Natural killer cell (primary cell): Measurements from ENCODE around the gene PLEK2. TPM values are rescaled to one million over a fixed set of nuclear protein-coding genes. Genes with fewer than 3 reads are reported as not detected.

Experiments used
- ATAC-seq, 3 donors: fragments of 150-1000 bp in 2 of 3; fragments of 200-7000 bp in 1 of 3; cut with Tn5 transposase; 1 replicate in 1 of 3; 2 replicates in 2 of 3; pipeline ENCODE4 v1.10.0; 2021; ENCODE audit warnings: mild to moderate bottlenecking in 2 of 3, moderate library complexity in 2 of 3
- DNase-seq, 2 donors: peaks; one replicate each; pipeline versions ENCODE4 v3.0.0 to v3.0.0-alpha.2; 2013 to 2021; ENCODE audit warnings: mixed read lengths in 1 of 2
- H3K27ac ChIP-seq: one replicate; pipeline ENCODE4 v1.5.1; 2013; ENCODE audit warnings: mild to moderate bottlenecking, low read length
- H3K27me3 ChIP-seq: one replicate; pipeline ENCODE4 v1.6.1; 2013; ENCODE audit warnings: low read length; ENCODE audit not compliant: control insufficient read depth, insufficient read depth
- H3K36me3 ChIP-seq: one replicate; pipeline ENCODE4 v1.6.1; 2013; ENCODE audit warnings: low read length; ENCODE audit not compliant: control insufficient read depth, insufficient read depth
- H3K4me1 ChIP-seq: one replicate; pipeline ENCODE4 v1.6.1; 2013; ENCODE audit warnings: low read length; ENCODE audit not compliant: control insufficient read depth, insufficient read depth
- H3K4me3 ChIP-seq: one replicate; pipeline ENCODE4 v1.5.1; 2013; ENCODE audit warnings: low read length
- H3K9me3 ChIP-seq: one replicate; pipeline ENCODE4 v1.6.1; 2013; ENCODE audit warnings: low read length; ENCODE audit not compliant: control insufficient read depth, insufficient read depth
- H3K27ac Mint-ChIP-seq, 2 donors: one replicate each; pipeline ENCODE4 v1.8.0; 2022; ENCODE audit warnings: mild to moderate bottlenecking in 2 of 2, mixed read lengths in 2 of 2, moderate library complexity in 1 of 2
- H3K27me3 Mint-ChIP-seq, 2 donors: one replicate each; pipeline ENCODE4 v1.8.0; 2022; ENCODE audit warnings: low read depth in 2 of 2, mixed read lengths in 2 of 2
- H3K36me3 Mint-ChIP-seq: one replicate; pipeline ENCODE4 v1.8.0; 2022; ENCODE audit warnings: mixed read lengths
- H3K4me1 Mint-ChIP-seq, 2 donors: one replicate each; pipeline ENCODE4 v1.8.0; 2022; ENCODE audit warnings: mixed read lengths in 2 of 2
- H3K4me3 Mint-ChIP-seq: one replicate; pipeline ENCODE4 v1.8.0; 2022; ENCODE audit warnings: mild to moderate bottlenecking, moderate library complexity, mixed read lengths
- H3K9me3 Mint-ChIP-seq, 2 donors: one replicate each; pipeline ENCODE4 v1.8.0; 2022; ENCODE audit warnings: mixed read lengths in 2 of 2
- CTCF ChIP-seq: fragments of 200-600 bp; IDR thresholded peaks from one replicate; pipeline ENCODE4 v1.8.0; 2022; ENCODE audit warnings: antibody characterized with exemption
- WGBS: methylation state at CpG from one replicate; pipeline ENCODE4 v1.1.7; 2013; ENCODE audit warnings: missing lambda C conversion rate; ENCODE audit not compliant: insufficient coverage; 5-methylcytosine and 5-hydroxymethylcytosine counted together
- intact Hi-C: fragments of 100-400 bp; cut with micrococcal nuclease; formaldehyde crosslinking; loops from one replicate; pipeline ENCODE4 v1.14.2; 2022
- total RNA-seq, 4 donors: library from RNA; stranded (reverse); fragments of 120-200 nt in 1 of 4; gene quantifications; one replicate each; pipeline versions ENCODE4 v1.2.3 to v1.2.4, GENCODE V29; 2013 to 2022

PLEK2 gene
- total RNA-seq, 3 donors from 2014 or later (not counting 1 experiment from before 2014, with no cell fraction given) = not detected

DNA sequence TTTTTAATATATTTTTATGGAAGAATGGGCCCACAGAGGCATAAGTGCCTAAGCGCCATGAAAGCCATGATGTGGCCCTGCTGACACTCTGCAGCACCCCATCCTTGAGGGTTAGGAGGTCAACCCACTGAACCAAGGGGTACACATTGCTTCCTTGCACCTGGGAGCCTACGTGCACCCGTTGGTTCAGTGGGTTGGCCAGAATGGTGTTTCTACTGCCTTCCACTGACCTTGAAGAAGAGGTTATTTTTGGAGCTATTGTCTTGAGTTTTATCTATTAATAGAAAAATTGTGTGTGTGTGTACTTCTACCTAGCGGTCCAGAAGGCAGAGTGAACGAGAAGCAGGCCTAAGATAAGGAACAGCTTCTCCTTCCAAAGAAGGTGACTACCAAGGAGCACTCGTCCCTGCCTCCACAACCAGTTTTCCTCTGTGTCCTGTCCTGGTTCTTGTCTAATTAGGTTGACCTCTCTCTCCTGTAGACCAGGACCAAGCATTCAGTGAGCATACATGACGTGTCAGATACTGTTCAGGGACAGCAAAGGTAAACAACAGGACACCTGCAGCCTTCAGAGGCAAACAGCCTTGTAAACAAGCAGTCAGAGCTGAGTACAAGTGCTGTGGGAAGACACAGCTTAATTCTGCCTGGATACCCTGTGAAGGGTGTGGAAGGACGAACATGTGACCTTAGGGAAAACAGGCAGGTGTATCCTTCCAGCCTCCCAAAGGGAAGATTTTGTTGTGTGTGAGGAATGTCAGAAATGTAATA, 30.4 kb upstream of the PLEK2 start:
- no peaks in the 10 kb centered on the region for H3K4me1 ChIP-seq
- Mint-ChIP-seq H3K27ac (no peak overlapping the region), H3K36me3 (no peaks in the 10 kb centered on the region), H3K27me3 (peaks cover 10 to 14% of the 10 kb centered on the region in 2 donors), H3K4me1 (peaks cover 0 to 9% of the 10 kb centered on the region in 2 donors), H3K4me3 (no peak overlapping the region), H3K9me3 (no peaks in the 10 kb centered on the region)
- no peaks in the 10 kb centered on the region for H3K9me3 ChIP-seq
- H3K27ac ChIP-seq = no peak overlapping the region
- H3K36me3 ChIP-seq = no peaks in the 10 kb centered on the region
- WGBS = 79% methylated on average over 8 of the region's 8 CpGs
- H3K4me3 ChIP-seq = no peak overlapping the region
- intact Hi-C loops = no loop called here
- no peak for DNase-seq
- no peaks in the 10 kb centered on the region for H3K27me3 ChIP-seq
- no peak for TF ChIP-seq CTCF
- no peak for ATAC-seq

GRCh38 chr14:67441672-67442071, 29.7 kb upstream of the PLEK2 start:
- 96% methylated on average over 7 of the region's 8 CpGs for WGBS
- Histone ChIP-seq H3K27me3 (no peaks in the 10 kb centered on the region), H3K4me1 (no peaks in the 10 kb centered on the region), H3K4me3 (no peak overlapping the region), H3K27ac (no peak overlapping the region), H3K36me3 (no peaks in the 10 kb centered on the region), H3K9me3 (no peaks in the 10 kb centered on the region)
- ATAC-seq = no peak
- Mint-ChIP-seq H3K27ac (no peak overlapping the region), H3K9me3 (no peaks in the 10 kb centered on the region), H3K4me1 (peaks cover 0 to 4% of the 10 kb centered on the region in 2 donors), H3K36me3 (no peaks in the 10 kb centered on the region), H3K27me3 (peaks cover 16 to 18% of the 10 kb centered on the region in 2 donors), H3K4me3 (no peak overlapping the region)
- TF ChIP-seq CTCF = no peak
- DNase-seq = no peak
- intact Hi-C loops = no loop called here

- ATAC-seq (no peak), DNase-seq (no peak)
- Histone ChIP-seq H3K36me3 (no peaks in the 10 kb centered on the region), H3K27ac (no peak overlapping the region), H3K9me3 (no peaks in the 10 kb centered on the region), H3K27me3 (no peaks in the 10 kb centered on the region), H3K4me3 (no peak overlapping the region), H3K4me1 (no peaks in the 10 kb centered on the region)
- Mint-ChIP-seq H3K4me1 (no peaks in the 10 kb centered on the region), H3K4me3 (no peak overlapping the region), H3K27ac (no peak overlapping the region), H3K9me3 (no peaks in the 10 kb centered on the region), H3K36me3 (no peaks in the 10 kb centered on the region), H3K27me3 (peaks cover 16 to 18% of the 10 kb centered on the region in 2 donors)
- no peak for TF ChIP-seq CTCF
- 95% methylated on average over 2 of the region's 2 CpGs for WGBS
- intact Hi-C loops = no loop called here
Measured at GRCh38 chr14:67441256-67441655, 29.3 kb upstream of the PLEK2 start.

DNA sequence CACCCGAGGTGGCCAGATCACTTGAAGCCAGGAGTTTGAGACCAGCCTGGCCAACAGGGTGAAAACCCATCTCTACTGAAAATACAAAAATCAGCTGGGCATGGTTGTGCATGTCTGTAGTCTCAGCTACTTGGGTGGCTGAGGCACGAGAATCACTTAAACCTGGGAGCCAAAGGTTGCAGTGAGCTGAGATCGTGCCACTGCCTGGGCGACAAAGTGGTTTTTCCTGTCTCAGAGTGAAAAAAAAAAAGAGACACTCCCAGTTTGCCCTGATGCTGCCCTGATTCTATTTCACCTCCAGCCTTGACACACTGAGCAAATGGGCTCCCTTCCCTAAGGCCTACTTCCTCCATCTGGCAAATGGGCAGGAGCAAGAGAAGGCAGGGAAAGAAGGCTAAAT, 28.5 kb upstream of the PLEK2 start:
- H3K27ac Mint-ChIP-seq = no peak overlapping the region
- H3K4me3 Mint-ChIP-seq = no peak overlapping the region
- H3K27ac ChIP-seq = no peak overlapping the region
- no peak overlapping the region for H3K4me3 ChIP-seq
- no peaks in the 10 kb centered on the region for H3K36me3 Mint-ChIP-seq
- no peak for TF ChIP-seq CTCF
- 84% methylated on average over 4 of the region's 4 CpGs for WGBS
- no peaks in the 10 kb centered on the region for H3K36me3 ChIP-seq
- no peaks in the 10 kb centered on the region for H3K4me1 Mint-ChIP-seq
- peaks cover 16 to 18% of the 10 kb centered on the region in 2 donors for H3K27me3 Mint-ChIP-seq
- DNase-seq (no peak), ATAC-seq (no peak)
- intact Hi-C loops = no loop called here
- H3K9me3 ChIP-seq = no peaks in the 10 kb centered on the region
- H3K27me3 ChIP-seq = no peaks in the 10 kb centered on the region
- no peaks in the 10 kb centered on the region for H3K4me1 ChIP-seq
- no peaks in the 10 kb centered on the region for H3K9me3 Mint-ChIP-seq
